Upper lobe of left lung (tissue), 4 donors: ENCODE data around the gene TMEM242.

Source experiments
- EP300 ChIP-seq, 4 donors: sonication (generic); formaldehyde crosslinking; IDR thresholded peaks; one replicate each; pipeline ENCODE4 v1.5.1; 2017; ENCODE audit warnings: antibody characterized with exemption in 4 of 4, control low read depth in 2 of 4
- POLR2A ChIP-seq, 4 donors: fragments of 450-650 bp; IDR thresholded peaks; one replicate each; pipeline ENCODE4 v1.5.1; 2016 to 2017; ENCODE audit warnings: antibody characterized with exemption in 4 of 4, mild to moderate bottlenecking in 2 of 4
- TF ChIP-seq, protein P1 (sequence below), 6 experiments: fragments of 450-650 bp in 4 of 6; fragments of 200-600 bp in 2 of 6; sonication (generic) in 2 of 6; IDR thresholded peaks; one replicate each; pipeline ENCODE4 v1.5.1; 2016 to 2019; ENCODE audit warnings: antibody characterized with exemption in 6 of 6

DNA sequence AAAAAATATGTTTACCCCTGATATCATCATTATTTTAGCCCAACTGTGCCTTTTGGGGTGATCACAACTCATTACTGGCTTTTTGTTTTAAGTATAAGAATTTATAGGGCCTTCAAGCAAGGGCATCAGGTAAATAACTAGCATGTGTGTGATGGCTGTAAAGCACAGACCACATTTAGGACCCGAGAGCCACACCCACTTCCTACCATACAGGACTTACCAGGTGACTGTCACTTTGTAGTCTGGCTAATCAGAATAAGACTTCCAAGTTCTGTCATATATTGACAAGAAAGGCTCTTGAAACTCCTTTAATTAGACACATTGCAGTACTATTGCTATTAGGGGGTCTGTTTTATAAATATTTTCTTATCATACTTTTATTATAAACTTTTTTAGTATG lies 31.1 kb downstream of the TMEM242 start:
- TF ChIP-seq POLR2A (IDR thresholded peaks at IDR 0.05), result no peak
- TF ChIP-seq, protein P1, sequence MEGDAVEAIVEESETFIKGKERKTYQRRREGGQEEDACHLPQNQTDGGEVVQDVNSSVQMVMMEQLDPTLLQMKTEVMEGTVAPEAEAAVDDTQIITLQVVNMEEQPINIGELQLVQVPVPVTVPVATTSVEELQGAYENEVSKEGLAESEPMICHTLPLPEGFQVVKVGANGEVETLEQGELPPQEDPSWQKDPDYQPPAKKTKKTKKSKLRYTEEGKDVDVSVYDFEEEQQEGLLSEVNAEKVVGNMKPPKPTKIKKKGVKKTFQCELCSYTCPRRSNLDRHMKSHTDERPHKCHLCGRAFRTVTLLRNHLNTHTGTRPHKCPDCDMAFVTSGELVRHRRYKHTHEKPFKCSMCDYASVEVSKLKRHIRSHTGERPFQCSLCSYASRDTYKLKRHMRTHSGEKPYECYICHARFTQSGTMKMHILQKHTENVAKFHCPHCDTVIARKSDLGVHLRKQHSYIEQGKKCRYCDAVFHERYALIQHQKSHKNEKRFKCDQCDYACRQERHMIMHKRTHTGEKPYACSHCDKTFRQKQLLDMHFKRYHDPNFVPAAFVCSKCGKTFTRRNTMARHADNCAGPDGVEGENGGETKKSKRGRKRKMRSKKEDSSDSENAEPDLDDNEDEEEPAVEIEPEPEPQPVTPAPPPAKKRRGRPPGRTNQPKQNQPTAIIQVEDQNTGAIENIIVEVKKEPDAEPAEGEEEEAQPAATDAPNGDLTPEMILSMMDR (IDR thresholded peaks at IDR 0.05), result no peak
- no peak for TF ChIP-seq EP300 (IDR thresholded peaks at IDR 0.05)
